T-helper 9 cell (primary cell): ENCODE results near the gene FHIT.

ENCODE experiments used
- DNase-seq: peaks from one replicate; pipeline ENCODE4 v3.0.0-alpha.2; 2020

FHIT gene

GRCh38 chr3:59798372-59799086 lies 1452.7 kb downstream of the FHIT start:
- no peak for DNase-seq

GRCh38 chr3:59797533-59797932 lies 1453.7 kb downstream of the FHIT start:
- DNase-seq, result no peak

- DNase-seq, result no peak
Measured at GRCh38 chr3:59796456-59796855, 1454.8 kb downstream of the FHIT start.

- DNase-seq, result no peak
Measured at GRCh38 chr3:59795756-59796155, 1455.5 kb downstream of the FHIT start.

GRCh38 chr3:59793976-59794375 lies 1457.3 kb downstream of the FHIT start:
- no peak for DNase-seq

GRCh38 chr3:59791774-59792308 lies 1459.4 kb downstream of the FHIT start:
- DNase-seq, result no peak

GRCh38 chr3:59790241-59790640 lies 1461.0 kb downstream of the FHIT start:
- no peak for DNase-seq

- no peak for DNase-seq
Measured at GRCh38 chr3:59788801-59789200, 1462.5 kb downstream of the FHIT start.

- no peak for DNase-seq
Measured at GRCh38 chr3:59788133-59788532, 1463.1 kb downstream of the FHIT start.

GRCh38 chr3:59786374-59786773 lies 1464.9 kb downstream of the FHIT start:
- no peak for DNase-seq

GRCh38 chr3:59784164-59784563 lies 1467.1 kb downstream of the FHIT start:
- DNase-seq, result no peak

GRCh38 chr3:59783468-59783988 lies 1467.7 kb downstream of the FHIT start:
- DNase-seq, result no peak

GRCh38 chr3:59782664-59783063 lies 1468.6 kb downstream of the FHIT start:
- no peak for DNase-seq

- DNase-seq, result no peak
Measured at GRCh38 chr3:59780209-59780608, 1471.0 kb downstream of the FHIT start.

GRCh38 chr3:59779260-59779659 lies 1472.0 kb downstream of the FHIT start:
- DNase-seq, result no peak

GRCh38 chr3:59777667-59778077 lies 1473.6 kb downstream of the FHIT start:
- no peak for DNase-seq

GRCh38 chr3:59777066-59777465 lies 1474.2 kb downstream of the FHIT start:
- DNase-seq, result no peak

- no peak for DNase-seq
Measured at GRCh38 chr3:59775761-59776325, 1475.4 kb downstream of the FHIT start.

- DNase-seq, result no peak
Measured at GRCh38 chr3:59775106-59775505, 1476.1 kb downstream of the FHIT start.

- DNase-seq, result no peak
Measured at GRCh38 chr3:59774634-59775033, 1476.6 kb downstream of the FHIT start.

- no peak for DNase-seq
Measured at GRCh38 chr3:59774000-59774399, 1477.3 kb downstream of the FHIT start.

GRCh38 chr3:59772416-59773408 lies 1478.5 kb downstream of the FHIT start:
- peak; percentile 15 for DNase-seq

GRCh38 chr3:59771768-59772181 lies 1479.5 kb downstream of the FHIT start:
- DNase-seq, result no peak
